SIG-M5 treated with dmso at 0.1 percent for 504 hours (cell line): ENCODE measurements around the gene PRELID2.
"Not testable (repeated sequence)": the region's sequence is repeated elsewhere in the genome, so short reads cannot be mapped to it uniquely, and the experiment has no call there.

ENCODE experiments used
- DNase-seq: peaks from one replicate; lab custom pipeline; 2025; ENCODE audit not compliant: unreplicated experiment; lab: John Stamatoyannopoulos, UW

PRELID2 gene

DNA sequence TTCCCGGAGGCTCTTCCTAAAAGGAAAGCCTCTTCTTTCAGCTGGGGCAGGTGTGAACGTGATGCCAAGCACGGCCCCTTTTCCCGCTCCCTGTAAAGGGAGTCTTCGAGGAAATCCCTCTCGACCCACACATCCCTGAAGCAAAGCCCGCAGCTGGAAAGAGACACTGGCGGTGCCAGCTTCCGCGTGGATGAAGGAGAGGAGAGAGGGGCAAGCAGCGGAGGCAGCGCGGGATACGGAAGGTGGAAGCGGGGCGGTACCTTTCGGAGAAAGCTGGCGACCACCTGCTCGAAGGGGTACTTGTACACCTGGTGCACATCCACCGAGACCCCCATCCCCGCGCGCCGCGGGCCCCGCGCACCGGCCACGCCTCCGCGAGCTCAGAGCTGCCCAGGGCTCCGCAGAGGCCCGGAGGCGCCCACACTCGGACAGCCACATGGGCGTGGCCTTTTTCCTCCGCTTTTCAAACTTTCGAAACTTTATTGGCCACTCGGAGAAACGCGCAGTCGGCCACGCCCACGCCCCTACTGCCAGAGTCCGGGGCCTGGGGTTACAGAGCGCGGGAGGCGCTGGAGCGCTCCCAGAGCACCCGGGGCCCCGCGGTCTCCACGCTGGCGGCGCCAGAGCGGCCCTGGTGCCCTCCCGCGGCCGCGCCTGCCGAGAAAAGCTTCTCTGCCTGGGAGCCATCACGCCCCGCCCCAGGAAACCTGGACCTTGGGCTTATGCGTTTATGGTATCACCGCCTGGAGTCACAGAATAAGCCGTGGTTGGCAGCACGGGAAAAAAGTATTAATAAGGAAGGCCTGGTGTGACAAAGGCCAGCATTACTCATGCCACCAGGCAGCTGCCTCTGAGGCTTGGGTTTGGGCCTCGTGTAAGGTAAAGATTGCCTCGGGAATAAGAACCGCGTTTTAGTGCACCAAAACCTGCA lies at the start of gene PRELID2:
PRELID2 (minus strand) TSS at position 426 of the 931 bp plus-strand sequence; CDS start at position 335, 91 bp downstream.
- DNase-seq = peak; percentile 62

DNA sequence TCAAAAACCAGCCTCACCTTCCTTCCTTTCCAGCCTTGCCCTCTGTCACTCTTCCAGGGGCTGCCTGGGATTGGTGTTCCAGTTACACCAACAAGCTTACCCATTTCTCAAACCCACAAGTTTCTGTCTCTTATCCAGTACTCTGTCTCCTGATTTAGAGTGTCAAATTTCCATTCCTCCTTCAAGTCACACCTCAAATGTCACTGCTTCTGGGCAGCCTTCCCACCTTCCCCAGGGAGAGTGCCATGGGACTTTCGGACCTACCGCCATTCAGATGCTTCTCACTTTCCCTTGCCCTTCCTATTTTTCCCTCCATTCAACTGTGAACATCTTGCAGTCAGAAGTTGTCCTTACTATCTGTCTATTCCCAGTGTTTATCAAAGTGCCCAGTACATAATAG lies 39.6 kb upstream of the PRELID2 start:
- no peak for DNase-seq

DNA sequence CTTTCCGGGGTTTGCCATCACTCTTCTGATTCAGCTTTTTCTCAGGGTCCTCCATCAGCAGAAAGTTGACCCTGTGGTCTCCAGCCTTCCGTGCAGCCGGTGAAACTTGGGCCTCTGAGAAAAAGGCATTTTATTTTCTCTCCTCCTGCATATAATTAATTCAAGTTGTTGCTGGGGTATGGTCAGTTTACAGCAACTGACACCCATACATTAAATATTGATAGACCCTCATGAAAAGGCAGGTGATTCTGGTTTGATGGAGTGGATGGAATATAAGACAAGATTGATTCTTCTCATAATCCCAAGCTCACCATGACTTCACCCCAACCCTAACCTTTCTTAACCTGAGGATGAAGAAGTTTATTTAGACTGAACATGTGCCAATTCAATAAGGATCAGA lies 37.8 kb upstream of the PRELID2 start, which contains the start of gene GRXCR2:
GRXCR2 (minus strand) TSS at position 101 of the 400 bp plus-strand sequence; CDS start at position 55, 46 bp downstream.
- DNase-seq = no peak

DNA sequence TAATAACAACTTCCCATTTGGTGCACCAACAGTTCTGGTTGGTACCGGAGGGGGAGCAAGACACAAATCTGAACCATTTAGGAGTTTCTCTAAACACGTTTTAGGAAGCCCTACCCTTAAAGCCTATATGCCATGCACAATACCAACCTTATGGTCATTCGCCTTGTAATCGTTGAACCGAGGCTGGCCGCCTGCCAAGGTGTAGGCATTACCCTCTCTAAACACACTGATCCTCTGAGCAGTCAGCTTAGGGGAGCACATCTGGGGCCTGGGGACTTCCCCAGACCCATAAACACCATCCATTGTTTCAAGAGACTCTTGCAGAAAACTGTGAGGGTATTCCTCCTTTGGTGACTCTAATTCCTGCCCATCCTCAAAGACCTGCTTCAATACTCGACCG lies 37.3 kb upstream of the PRELID2 start:
- no peak for DNase-seq

DNA sequence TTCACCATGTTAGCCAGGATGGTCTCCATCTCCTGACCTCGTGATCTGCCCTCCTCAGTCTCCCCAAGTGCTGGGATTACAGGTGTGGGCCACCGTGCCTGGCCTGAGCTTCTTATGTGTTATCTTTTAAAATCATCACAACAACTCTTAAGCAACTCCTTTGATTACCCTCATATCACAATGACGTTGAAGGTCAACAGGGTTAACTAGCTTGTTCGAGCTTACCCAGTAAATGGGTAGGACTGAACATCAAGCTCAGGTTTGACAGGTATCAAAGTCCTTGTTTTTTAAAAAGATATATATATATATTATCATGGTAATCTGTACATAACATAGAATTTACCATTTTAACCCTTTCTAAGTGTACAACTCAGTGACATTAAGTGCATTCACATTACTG lies 34.6 kb upstream of the PRELID2 start:
- no peak for DNase-seq

DNA sequence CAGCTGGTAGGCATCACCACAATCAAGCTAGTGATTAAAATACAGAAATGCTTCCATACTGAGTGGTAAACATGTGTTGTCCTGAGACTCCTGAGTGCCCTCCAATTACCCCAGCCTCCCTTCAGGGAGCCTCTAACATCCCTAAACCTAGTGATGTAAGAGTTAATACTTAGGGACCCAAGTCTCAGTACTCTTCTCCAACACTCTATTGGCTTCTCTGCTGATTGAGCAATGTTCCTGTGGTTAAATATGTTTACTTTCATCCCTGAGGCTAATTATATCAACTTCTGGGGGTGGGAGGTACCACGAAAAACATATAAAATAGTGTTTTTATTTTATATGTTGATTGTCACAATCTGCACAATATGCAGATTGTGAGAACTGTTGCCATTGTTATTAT lies 32.7 kb upstream of the PRELID2 start:
- DNase-seq = no peak

DNA sequence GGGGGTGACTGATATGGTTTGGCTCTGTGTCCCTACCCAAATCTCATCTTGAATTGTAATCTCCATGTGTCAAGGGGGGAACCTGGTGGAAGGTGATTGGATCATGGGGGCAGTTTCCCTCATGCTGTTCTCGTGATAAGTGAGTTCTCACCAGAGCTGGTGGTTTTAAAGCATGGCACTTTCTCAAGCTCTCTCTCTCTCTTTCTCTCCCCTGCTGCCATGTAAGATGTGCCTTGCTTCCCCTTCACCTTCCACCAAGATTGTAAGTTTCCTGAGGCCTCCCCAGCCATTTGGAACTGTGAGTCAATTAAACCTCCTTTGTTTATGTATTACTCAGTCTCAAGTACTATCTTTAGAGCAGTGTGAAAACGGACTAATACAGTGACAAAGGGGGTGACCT lies 29.3 kb upstream of the PRELID2 start:
- DNase-seq = not testable (repeated sequence)

DNA sequence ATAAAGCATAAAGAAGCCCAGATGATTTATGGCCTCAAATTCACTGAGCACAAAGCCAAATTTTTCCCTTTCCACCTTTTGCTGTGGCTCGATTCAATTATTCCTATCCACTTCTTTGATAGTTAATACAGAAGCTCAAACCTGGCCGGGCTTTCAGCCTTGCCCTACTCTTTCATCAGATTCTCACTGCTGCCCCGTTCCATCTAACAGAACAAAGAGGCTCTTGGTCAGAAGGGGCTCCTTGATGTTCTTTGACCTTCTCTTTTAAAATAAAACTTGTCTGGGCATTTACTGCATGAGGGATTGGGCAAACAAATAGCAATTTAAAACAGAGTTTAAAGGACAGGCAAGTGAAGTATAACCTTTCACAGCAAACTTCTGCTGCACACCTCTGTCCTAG lies 27.9 kb upstream of the PRELID2 start:
- no peak for DNase-seq

DNA sequence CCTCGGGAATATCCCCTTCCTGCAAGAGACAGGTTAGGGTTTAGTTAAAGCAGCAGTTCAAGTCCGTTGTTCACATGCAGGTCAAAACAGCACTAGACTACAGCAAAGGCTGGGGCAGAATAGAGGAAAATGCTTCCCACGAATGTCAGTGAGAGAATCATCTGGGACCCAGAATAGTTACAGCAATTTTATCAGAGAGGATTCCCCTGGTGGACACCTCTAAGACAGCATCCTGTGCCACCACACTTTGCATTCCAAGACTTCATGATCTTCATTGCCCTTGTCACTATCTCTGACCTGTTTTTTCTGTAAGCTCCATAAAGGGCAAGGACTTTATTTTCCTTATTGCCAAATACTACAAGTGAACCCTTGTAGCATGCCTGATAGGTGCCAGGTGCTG lies 24.8 kb upstream of the PRELID2 start:
- DNase-seq = no peak

DNA sequence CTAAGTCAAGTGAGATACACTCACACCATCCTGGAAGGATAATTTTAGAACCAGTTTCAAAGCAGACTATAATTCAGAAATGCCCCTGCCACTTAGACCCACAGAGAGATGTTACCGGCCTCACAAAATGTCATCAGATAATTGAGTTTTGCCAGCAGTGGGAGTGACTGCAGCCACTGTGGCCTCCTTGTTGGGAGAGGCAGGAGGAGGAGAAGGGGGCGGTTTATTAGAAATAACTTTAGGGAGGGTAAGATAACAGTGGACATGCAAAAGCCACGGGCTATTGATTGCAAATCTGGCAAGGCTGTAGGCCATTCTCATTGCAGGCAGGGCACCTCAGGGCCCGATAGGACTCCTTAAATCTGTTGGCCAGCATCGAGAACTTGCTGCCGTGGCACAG lies 24.3 kb upstream of the PRELID2 start:
- DNase-seq = no peak

DNA sequence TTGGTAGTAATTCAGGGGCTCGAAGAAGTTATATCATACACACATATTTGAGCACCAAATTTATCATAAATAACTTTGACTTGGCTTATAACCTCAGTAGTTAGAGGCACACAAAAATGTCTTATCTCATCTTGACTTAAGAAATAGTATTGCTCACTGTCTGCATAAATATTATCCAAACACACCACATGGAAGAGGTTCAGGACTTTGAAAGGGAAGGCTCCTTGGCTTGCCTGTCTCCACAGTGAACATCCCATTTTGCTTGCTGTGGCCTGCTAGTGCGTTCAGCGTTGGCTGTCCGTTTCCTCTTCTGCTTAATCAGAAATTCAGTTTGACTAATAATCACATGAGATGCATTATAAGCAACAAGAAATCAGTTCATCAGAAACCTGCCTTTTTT lies 23.8 kb upstream of the PRELID2 start:
- no peak for DNase-seq

DNA sequence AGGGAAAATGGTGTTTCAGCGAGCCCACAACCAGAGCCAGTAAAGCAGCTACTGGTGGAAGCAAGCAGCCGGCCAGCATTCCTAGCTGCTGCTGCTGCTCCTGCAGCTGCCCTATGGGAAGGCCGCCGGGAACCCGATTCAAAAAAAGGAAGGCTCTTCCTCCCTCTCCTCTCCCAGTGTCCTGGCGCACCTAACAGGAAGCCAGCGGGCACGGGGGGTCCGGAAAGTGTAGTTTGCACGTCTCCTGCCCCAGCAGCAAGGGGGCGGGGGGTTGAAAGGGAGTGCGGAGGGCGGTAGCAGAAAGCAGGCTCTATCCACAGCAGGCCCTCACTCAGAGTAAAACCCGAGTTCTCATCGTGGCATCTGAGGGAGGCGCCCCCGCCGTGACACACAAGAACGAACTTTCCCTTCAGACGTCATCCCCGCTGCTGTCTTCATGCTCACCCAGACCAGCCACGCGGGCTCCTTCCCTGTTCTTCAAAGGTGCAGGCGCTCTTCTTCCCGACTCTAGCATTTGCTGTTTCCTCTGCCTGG lies 21.2 kb upstream of the PRELID2 start:
- no peak for DNase-seq

DNA sequence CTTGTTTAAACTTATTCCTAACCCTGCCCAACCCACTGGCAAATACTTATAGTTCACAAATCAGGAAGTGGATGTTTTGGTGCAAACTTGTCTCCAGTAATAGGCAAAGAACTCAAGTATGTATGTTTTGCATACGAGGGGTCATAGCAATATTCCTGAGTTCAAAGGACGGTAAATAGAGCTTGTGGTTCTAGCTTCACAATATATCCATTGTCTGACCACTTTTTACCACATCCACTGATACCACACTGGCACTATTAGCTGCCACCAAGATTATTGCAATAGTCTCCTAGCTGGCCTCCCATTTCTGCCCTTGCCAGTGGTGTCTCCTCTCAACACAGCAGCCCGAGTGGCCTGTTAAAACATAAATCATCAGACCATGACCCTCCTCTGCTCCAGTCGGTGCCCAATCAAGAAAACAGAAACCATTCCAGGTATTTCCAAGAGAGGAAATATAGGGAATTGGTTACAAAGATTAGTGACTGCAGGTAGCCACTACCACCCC lies 20.7 kb upstream of the PRELID2 start:
- no peak for DNase-seq

DNA sequence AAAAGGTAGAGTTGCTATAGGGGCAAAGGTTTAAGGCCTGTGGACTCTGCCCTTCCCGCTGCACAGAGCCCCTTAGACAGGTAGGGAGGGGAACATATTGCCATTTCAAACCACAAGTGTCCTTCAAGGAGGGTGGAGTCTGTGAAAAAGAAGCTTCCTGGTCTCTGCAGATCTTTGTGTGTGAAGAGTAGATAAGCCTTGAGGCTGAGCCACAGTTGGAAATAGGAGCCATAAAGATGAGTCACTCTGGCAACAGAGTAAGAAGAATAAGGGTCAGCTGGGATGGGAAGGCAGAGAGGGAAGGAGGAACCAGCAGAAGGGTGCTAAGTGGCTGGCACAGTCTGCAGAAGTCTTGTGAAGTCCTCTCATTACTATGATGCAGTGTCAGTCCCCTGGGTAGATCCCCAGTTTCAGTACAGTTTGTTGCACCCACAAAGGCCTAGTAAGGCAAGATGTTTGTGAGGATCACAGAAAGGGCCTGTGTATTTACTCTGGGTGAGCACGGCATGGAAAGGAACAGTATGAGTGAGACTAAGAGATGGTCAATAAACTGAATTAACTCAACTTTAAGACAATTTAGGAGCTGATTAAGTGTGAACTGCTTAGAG lies 19.6 kb upstream of the PRELID2 start:
- DNase-seq = peak; percentile 53

DNA sequence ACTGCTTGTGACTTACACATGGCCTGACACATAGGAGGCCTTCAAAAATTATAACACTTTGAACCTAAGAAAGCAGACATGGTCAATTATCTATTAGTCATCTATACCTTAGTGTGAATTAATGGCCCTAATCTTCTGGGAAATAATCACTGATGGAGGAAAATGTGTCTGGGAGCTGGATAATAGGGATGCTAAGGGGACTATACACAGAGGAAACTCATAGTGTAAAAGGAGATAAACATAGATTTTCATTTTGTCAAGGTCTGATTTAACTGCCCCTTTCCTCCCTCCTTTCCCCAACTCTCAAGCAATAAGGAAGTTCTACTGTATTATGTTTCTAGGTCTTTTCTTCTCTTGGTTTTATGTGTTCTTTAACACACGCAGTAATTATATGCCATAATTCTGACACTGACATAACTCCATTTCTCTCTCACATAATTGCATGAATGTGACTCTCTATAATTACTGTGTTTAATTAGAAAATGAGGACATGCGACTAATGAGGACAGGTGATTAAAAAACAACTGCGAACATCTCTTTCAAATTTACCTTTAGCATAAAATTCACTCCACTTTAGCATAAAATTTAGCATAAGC lies 18.7 kb upstream of the PRELID2 start:
- no peak for DNase-seq

DNA sequence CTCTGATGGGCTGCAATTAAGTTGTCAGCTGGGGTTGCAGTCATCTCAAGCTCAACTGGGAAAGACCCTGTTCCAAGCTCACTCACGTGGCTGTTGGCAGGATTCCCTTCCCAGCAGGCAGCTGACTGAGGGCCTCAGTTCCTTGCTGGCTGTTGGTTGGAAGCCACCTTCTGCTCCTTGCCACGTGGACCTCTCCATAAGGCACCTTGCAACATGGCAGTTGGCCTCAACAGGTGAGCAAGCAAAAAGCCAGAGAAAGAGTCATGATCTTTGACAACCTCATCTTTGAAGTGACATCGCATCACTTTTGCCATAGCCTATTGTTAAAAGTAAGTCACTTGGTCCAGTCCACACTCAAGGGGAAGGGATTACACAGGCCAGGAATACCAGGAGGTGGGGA lies 17.8 kb upstream of the PRELID2 start:
- no peak for DNase-seq

DNA sequence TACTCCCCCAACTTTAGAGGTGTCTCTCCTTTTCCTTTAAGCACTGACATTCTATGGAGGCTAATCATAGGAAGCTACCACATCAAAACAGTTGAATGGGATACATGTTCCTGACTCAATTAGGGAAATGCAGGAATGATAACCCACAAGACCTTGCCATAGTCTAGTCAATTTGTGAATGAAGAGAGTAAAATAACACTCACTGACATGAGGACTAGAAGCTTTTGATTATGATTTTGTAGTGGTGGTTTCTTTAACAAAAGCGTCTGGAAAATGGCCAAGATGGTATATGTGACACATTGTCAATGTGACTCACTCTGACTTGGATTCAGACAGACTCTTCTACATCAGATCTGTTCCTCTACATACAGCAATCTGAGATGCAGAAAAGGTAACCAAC lies 13.7 kb upstream of the PRELID2 start:
- DNase-seq = no peak

DNA sequence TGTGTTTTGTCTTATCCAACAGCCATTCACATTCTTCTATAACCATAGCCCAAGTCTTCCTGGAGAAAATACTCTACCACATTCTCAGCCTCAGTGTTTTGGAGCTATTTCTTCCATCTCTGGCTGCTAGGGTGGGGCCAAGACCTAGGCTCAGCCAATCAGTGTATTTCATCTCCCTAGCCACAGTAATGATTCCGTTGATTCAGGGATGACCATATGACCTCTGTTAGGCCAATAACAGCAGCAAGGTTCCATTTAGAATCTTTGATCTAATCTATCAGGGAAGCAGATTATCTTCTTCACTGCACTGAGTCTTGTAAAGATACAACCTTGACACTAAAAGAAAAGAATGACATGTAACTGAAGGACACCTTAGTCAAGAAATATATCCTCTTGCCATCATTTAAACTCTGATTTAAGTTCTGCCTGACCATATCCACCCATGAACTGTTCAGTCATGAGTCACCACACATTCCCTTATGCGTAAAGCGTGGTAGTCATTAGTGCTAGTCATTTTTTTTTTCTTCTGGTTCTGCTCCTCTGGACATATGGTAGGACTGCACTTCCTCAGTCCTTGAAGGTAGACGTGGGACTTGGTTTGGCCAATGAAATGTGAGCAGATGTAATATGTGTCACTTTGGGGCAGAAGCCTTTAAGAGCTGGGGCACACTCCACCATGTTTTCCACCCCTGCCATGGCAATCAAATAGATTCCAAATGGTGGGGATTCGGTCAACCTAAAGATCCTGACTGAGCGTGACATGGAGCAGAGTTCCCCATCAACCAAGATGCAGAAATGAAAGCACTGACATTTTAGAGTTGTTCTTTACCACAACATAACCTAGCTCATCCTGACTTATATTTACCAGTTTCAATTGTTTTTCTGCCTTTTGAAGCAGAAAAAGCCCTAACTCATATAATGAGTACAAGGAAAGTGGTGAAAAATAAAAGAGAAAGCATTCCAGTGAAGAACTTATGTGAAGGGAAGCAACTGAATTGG lies 12.7 kb upstream of the PRELID2 start:
- no peak for DNase-seq

DNA sequence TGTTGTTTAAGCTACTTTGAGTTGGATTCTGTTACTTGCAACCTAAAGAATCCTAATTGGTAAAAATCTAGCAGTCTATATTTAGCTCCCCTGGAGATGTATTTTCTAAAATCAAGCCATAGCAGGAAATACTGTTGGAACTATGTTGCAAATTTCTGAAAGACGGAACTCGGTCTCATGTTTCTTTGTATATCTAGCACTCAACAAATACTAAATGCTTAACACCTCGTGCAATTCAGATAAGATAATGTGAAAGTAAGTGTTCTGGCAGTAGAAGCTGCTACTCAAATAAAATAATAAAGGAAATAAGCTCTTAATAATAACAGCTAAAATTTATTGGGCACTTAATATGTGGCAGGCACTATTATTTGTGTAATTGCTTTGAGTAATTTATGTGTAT lies 10.9 kb upstream of the PRELID2 start:
- no peak for DNase-seq

DNA sequence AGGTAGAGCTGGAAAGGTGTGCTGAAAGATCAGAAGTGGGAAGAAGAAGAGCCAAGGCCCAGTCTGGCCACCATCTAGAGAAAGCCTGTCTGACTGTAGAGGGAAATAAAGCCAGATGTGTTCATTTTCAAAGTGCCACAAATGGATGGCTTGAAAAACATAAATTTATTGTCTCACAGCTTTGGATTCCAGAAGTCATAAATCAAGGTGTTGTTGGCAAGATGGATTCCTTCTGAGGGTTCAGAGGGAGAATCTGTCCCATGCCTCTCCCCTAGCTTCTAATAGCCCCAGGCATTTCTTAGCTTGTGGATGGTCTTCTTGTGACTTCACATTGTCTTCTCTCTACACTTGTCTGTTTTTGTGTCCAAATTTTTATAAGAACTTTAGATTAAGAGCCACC lies 6.2 kb upstream of the PRELID2 start:
- no peak for DNase-seq
